Sciatic nerve (tissue), 2 donors: ENCODE data around the gene TOMM40L. TPM values are rescaled to one million over a fixed set of nuclear protein-coding genes. Genes with fewer than 3 reads are reported as not detected.
A peak's percentile ranks its signal among the peaks of the same experiment; 100 is the strongest.

ENCODE experiments used
- ATAC-seq: fragments of 200-7000 bp; cut with Tn5 transposase; one replicate; pipeline ENCODE4 v1.9.1; 2020; ENCODE audit warnings: mild to moderate bottlenecking, moderate library complexity
- DNase-seq: peaks from one replicate; pipeline ENCODE4 v3.0.0-alpha.2; 2020; ENCODE audit warnings: low spot score
- intact Hi-C: fragments of 100-400 bp; cut with DNase I; formaldehyde crosslinking; loops from one replicate; pipeline ENCODE4 v1.14.2; 2022
- total RNA-seq: library from RNA; stranded (reverse); fragmentation: NEBNext Ultra II Directional; extraction: Animal tissue kit (Norgen Biotek cat#: 25700); gene quantifications from one replicate; pipeline ENCODE4 v1.2.1, GENCODE V29; 2021
- donor health status: DM: no; HTN: no; CAD: no.
- donor health status: DM: no; HTN: no; CAD: no.

Gene TOMM40L
- total RNA-seq: 11.0 TPM

GRCh38 chr1:161225534-161226319 lies at the start of gene TOMM40L:
TSS of gene TOMM40L (plus strand) at chr1:161226060. CDS start at chr1:161226490, 430 bp downstream.
- intact Hi-C loops: loop anchor here (5.0 kb wide), 1 partner anchor 157 kb away; no protein-coding TSS in a partner anchor

GRCh38 chr1:161176468-161177111 lies 49.3 kb upstream of the TOMM40L start:
- ATAC-seq: no peak

More at GRCh38 chr1:161225534-161226319, at the start of gene TOMM40L:
- peak; percentile 98 for ATAC-seq
- DNase-seq: peak; percentile 92

GRCh38 chr1:161177112-161177935 lies 48.5 kb upstream of the TOMM40L start, which contains the start of gene B4GALT3:
TSS of gene B4GALT3 (minus strand) at chr1:161177507. CDS start at chr1:161176060, 1,447 bp downstream.
- peak; percentile 97 for ATAC-seq
- intact Hi-C loops: no loop called here
- DNase-seq: peak; percentile 97

More at GRCh38 chr1:161176468-161177111, 49.3 kb upstream of the TOMM40L start:
- DNase-seq: no peak
- intact Hi-C loops: no loop called here

DNA sequence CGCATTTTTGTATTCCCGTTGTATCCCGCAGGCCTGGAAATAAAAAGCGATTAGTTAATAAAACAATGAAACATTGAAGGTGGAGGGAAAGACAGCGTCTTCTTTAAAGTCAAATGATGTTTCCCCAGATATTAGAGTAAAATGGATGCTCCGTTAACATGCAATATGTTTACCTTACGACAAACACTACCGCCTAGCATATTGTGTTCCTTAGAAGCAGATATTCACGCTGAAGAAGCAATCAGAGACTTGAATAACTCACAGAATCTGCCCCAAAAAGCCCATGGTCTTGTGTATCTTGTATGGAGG lies 48.0 kb upstream of the TOMM40L start:
- intact Hi-C loops: no loop called here
- DNase-seq (no peak), ATAC-seq (no peak)

GRCh38 chr1:161179698-161180097 lies 46.2 kb upstream of the TOMM40L start:
- DNase-seq (no peak), ATAC-seq (no peak)
- intact Hi-C loops: no loop called here

- intact Hi-C loops: no loop called here
These were observed 45.2 kb upstream of the TOMM40L start for GRCh38 chr1:161180639-161181038.

GRCh38 chr1:161182214-161182613 lies 43.6 kb upstream of the TOMM40L start:
- no peak for ATAC-seq
- intact Hi-C loops: no loop called here

More at GRCh38 chr1:161180639-161181038, 45.2 kb upstream of the TOMM40L start:
- no peak for ATAC-seq
- no peak for DNase-seq

GRCh38 chr1:161185282-161185682 lies 40.6 kb upstream of the TOMM40L start:
- intact Hi-C loops: no loop called here
- peak; percentile 89 for ATAC-seq
- DNase-seq: peak; percentile 75

More at GRCh38 chr1:161182214-161182613, 43.6 kb upstream of the TOMM40L start:
- DNase-seq: no peak

DNA sequence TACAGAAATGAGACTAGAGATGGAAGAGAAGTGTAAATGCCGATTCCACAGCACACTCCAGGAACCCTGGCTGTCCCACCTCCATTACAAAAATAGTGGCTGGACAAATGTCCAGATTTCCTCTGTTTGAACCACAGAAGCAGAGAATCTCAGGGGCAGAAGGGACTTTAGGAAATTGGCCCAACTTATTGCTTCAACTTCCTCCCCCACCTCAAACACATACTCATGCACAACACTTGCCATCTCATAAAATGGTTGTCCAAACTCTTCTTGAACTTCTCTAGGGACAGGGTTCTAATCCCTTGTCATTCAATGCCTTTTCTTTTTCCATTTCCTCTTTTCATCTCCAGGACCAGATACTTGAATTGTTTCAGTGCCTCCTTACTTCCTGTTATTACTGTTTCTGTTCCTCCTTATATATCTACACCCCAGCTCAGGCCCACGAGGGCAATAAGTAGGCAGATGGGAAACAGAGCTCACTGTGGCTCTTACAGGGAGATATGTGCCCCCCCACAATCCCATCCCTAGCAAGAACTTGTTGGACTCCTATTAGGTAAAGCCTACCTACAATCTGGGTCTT lies 40.0 kb upstream of the TOMM40L start:
- intact Hi-C loops: no loop called here
- ATAC-seq: peak; percentile 66
- no peak for DNase-seq

DNA sequence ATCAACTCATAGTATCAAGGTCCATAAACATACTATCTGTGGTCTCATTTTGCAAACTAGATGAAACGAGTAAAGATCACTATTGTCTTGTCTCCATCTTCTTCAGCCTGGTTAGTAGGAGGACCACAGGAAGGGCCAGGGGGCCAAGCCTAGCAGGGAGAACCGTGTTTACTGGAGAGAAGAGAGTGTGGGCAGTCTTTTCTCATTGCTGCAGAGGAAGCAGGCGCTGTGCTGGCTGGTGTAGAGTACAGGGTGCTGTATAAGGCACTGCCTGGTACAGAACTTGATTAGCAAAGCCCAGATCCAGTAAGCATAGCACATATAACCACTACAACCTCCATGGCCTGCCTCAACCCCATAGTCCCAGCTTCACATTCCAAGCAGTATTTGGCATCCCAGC lies 38.5 kb upstream of the TOMM40L start:
- no peak for DNase-seq
- intact Hi-C loops: no loop called here
- no peak for ATAC-seq

DNA sequence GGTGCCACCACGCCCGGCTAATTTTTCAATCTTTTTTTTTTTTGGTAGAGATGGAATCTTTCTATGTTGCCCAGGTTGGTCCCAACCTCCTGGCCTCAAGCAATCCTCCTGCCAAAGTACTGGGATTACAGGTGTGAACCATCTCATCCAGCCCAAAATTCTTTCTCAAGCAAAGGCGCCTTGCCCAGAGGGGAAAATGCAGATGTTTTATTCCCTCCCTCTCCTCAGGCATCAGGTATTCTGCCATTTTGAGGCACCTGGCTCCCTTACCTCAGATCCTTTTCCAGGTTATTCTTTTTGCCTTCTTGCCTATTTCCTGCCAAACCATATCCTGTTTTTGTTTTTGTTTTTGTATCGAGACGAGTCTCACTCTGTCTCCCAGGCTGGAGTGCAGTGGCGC lies 37.5 kb upstream of the TOMM40L start:
- DNase-seq (no peak), ATAC-seq (no peak)
- intact Hi-C loops: no loop called here

DNA sequence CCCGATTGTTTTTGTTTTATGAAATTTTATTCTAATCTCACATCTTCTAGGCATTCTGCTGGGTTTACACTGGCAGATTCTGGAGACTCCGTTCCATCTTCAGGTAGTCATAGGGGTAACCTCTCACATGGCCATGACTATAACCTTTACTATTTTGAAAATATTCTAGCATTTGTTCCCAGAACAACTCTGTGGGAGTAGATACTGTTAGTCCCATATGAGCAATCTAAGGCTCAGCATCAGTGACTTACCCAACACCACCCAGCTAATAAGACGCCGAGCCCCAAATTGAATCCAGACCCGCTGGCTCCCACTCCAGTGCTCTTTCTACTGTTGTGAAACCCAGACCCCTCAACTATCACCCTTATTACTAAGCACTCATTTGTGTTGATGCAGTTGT lies 36.8 kb upstream of the TOMM40L start:
- no peak for DNase-seq
- intact Hi-C loops: no loop called here
- ATAC-seq: no peak

GRCh38 chr1:161190962-161191521 lies 34.8 kb upstream of the TOMM40L start:
- intact Hi-C loops: loop anchor here (10.0 kb wide), 1 partner anchor 194 kb away; no protein-coding TSS in a partner anchor

GRCh38 chr1:161191971-161192370 lies 33.9 kb upstream of the TOMM40L start:
- ATAC-seq (no peak), DNase-seq (no peak)
- intact Hi-C loops: loop anchor here (10.0 kb wide), 1 partner anchor 193 kb away; no protein-coding TSS in a partner anchor

More at GRCh38 chr1:161190962-161191521, 34.8 kb upstream of the TOMM40L start:
- ATAC-seq (no peak), DNase-seq (no peak)

DNA sequence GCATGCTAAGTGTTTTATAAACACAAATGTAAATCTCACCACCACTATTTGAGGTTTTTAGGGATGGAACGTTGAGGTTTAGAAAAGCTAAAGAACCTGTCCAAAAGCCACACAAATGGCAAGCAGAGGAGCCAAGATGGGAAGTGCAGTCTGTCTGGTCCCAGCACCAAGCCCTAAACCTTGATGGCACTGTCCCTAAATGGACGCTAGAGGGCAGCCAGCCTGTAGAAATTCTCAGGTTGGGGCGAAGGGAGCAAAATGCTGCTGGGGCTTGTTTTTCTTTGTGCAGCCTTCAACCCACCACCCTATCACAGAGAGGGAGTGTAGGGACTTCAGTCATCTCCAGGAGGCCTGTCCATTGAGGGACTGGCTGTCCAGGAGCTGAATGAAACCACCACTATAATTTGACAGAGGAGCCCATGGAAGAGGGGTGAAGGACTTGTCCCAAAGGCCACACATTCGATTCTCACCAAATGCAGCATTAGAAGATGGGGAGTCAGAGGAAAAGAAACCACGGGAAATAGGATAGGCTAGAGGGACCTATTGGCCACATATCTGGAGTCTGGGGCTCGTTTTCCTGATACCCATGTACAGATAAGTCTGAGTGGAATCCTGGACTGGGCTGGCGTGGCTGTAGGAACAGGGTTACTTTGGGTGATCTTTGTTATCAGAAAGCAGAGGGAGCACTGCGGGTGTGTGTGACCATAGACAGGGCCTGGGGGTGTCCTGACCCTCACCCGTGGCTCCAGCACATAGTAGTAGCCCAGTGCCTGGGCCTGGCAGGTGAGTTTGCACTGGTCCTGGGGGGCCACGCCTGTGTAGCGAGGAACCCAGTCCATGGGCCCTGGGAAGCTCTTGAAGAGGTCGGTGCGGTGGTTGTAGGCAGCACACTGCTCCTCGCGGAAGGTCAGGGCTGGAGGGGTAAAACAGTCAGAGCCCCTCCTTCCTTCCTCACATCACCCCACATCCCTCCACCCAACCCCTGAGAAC lies 33.1 kb upstream of the TOMM40L start:
- intact Hi-C loops: loop anchor here (10.0 kb wide), 1 partner anchor 192 kb away; no protein-coding TSS in a partner anchor
- ATAC-seq (peak; percentile 70), DNase-seq (peak; percentile 82)

- ATAC-seq: peak; percentile 5
- intact Hi-C loops: loop anchor here (10.0 kb wide), 1 partner anchor 191 kb away; no protein-coding TSS in a partner anchor
- DNase-seq: peak; percentile 73
These were observed 32.2 kb upstream of the TOMM40L start for GRCh38 chr1:161193561-161194235.

DNA sequence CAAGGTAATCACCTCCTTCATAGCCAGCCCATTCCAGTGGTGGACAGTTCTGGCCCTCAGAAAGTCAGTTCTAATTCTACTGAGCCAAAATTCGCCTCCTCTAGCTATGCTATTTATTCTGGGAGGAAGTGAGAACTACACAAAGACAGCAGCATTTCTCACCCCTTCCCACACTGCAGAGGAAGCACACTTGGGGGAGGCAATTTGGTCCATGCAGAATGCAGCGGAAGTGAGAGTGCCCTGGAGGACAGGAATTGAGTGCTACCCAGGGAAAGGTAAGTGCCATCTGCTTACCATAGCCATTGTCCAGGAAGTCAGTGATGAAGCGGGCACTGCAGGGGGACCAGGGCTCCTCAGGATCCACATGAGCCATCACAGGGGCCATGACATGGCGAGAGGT lies 30.7 kb upstream of the TOMM40L start:
- ATAC-seq: no peak
- no peak for DNase-seq
- intact Hi-C loops: loop anchor here (10.0 kb wide), 1 partner anchor 190 kb away; no protein-coding TSS in a partner anchor
